GM19328 (cell line): Measurements from ENCODE around the gene SPRY4.
"Not testable (repeated sequence)": the region's sequence is repeated elsewhere in the genome, so short reads cannot be mapped to it uniquely, and the experiment has no call there.

Experiments
- ATAC-seq: cut with Tn5 transposase; IDR thresholded peaks from one replicate; pipeline ENCODE4 v1.9.1; 2021; ENCODE audit warnings: mild to moderate bottlenecking, moderate library complexity; ENCODE audit not compliant: unreplicated experiment

SPRY4 gene, protein sequence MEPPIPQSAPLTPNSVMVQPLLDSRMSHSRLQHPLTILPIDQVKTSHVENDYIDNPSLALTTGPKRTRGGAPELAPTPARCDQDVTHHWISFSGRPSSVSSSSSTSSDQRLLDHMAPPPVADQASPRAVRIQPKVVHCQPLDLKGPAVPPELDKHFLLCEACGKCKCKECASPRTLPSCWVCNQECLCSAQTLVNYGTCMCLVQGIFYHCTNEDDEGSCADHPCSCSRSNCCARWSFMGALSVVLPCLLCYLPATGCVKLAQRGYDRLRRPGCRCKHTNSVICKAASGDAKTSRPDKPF

DNA sequence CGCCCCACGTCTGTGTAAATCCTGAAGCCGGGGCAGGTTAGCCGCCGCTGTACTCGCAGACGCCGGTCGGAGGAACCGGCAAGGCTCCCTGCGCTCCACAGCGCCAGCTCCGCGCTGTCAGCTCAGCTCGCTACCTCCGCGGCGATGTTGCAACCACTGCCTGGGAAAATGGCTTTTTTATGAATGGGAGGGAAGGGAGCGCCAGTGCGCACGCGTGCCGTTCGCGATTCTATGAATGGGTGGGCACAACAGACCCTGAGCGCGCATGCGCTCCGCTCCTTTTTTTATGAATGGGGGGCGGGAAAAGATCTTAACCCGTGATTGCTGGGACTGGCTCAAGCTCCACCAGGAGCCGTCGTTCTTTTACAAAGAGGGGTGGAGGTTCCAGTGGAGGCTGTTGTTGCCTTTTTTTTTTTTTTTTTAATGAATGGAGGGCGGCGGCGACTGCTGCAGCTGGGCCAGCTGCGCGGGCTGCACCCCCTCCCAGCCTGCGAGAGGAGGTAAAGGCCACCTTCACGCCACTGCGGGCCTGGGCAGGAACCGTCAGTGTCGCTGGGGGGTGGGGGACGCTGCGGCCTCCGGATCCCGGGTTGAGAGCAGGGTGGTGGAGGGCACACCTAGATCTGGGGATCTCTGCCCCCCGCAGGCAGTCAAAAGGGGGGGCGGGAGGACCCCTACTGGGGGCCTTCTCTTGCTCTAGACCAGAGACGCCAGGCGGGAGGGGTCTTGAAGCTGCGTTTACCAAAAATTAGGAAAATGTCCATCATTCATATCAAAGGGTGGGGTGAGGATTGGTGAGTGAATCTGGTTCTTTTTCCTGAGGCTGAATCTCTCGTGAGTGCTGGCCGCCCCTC lies at the start of gene SPRY4:
Gene SPRY4 (minus strand): TSS at position 151 of the 854 bp plus-strand sequence. CDS start 9,913 bp downstream, outside the sequence.
- peak; percentile 73 for ATAC-seq

DNA sequence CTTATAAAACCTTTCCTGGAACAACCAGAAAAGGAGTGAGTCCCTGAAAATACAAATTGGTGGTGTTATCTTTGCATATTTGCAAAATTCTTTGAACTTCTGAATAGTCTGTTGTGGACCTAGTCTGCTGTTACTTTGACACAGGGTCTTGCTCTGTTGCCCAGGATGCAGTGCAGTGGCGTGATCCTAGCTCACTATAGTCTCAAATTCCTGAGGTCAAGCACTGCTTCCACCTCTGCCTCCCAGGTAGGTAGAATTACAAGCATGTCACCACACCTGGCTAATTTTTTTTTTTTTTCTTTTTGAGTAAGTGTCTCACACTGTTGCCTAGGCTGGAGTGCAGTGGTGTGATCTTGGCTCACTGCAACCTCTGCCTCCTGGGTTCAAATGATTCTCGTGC lies 43.7 kb upstream of the SPRY4 start:
- no peak for ATAC-seq

DNA sequence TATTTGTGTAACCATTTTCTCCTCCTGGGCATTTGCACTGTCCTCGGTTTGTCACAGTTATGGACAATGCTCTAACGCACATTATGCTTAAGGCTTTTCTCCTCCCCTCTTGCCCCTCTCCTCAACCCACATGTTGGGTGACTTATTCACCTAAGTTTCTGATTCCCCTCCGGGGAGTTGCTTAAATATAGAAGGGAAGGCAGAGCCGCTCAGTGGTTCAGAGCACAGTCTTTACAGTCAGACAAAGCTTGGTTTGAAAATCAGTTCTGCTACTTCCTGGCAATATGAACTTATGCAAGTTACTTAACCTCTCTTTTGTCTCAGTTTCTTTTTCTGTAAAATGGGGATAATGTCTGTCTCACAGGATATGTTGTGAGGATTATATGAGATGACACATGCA lies 41.2 kb upstream of the SPRY4 start:
- no peak for ATAC-seq

DNA sequence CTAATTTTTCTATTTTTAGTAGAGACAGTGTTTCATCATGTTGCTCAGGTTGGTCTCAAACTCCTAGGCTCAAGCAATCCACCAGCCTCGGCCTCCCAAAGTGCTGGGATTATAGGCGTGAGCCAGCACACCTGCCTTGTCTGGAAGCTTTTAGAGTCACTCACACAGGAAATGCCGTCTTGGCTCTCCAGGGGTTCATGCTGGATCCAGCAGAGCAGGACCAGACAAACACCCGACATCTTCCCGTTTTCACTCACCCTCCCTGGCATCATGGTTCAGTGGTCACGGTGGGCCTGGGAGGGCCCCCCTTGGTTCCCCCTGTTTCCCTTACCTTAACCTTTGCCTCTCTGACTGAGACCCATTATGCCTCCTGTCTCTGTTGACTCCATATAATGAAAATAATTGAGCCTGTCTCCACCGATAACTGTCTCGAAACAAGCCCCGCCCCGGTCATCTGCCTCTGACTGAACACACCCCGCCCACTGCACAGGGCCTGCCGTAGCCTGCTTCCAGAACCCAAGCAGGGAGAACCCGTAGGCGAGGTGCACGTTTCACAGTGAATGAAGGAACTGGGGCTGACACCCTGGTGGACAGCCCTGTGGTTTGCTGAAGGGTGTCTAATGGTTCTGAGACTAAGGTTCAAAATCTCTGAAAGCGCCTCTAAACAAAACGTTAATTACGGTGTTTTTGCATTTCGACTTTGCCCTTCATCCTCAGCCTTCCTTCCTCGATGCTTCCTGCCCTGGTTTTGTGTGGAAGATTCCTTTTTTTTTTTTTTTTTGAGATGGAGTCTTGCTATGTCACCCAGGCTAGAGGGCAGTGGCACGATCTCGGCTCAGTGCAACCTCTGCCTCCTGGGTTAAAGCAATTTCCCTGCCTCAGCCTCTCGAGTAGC lies 39.7 kb upstream of the SPRY4 start:
- ATAC-seq: no peak

DNA sequence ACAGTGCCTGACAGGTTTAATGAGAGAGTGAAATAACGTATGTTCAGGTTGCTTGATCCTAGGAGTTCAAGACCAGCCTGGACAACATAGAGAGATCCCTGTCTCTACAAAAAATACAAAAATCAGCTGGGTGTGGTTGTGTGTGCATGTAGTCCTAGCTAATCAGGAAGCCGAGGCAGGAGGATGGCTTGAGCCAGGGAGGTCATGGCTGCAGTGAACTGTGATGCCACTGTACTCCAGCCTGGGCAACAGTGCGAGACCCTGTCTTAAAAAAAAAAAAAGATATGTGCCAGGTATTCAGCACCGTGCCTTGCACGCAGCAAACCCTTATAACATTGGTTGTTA lies 38.8 kb upstream of the SPRY4 start:
- no peak for ATAC-seq

DNA sequence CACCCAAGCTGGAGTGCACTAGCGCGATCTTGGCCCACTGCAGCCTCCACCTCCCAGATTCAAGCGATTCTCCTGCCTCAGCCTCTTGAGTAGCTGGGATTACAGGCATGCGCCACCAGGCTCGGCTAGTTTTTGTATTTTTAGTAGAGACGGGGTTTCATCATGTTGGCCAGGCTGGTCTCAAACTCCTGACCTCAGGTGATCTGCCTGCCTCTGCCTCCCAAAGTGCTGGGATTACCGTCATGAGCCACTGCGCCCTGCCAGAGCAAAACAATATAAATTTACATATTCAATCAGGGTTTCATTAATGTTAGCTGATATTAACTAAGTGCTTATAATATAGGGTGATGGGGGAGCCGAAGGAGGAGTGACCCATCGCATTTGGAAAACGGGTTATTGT lies 37.4 kb upstream of the SPRY4 start:
- not testable (repeated sequence) for ATAC-seq

DNA sequence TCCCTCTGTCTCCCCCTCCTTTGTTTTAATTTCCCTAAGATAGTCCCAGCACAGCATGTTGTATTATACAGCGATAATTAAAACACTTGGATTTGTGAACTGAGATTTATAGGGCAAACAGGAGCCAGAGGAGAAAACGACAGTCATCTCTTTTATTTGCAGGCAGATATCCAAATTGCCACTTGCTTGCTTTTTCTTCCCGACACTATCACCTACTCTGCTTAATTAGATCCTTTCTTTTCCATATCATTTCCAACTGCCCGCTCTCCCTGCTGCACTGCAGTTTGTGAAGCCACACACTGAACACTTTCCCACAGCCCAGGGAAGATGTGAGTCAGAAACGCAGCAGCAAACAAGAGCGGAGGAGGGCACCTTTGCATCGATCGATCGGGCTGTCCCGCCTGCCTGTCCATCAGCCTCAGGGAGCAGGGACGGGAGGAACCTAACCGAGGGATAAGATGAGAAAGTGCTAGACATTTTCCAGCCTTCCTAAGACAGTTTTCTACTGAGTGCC lies 35.8 kb upstream of the SPRY4 start:
- ATAC-seq: no peak

DNA sequence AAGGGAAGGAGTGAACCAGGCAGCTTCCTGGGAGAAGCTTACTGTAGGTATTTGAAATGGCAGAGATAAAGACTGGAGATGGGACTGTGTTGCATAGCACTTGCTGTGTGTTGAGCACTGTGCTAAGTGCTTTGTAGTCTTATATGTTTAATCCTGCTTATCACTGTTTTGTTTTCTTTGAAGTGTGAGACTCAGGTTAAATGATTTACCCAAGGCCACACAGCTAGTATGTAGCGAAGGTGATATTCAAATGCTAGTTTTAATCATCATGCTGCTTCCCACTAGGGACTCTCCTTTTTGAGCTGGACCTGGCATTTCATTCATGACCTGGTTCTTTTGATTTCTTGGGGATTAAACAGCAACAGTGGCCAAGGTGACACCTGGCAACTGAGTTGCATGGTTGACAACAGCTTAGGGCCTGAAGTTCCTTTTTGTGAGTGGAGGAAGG lies 35.3 kb upstream of the SPRY4 start:
- ATAC-seq: no peak

DNA sequence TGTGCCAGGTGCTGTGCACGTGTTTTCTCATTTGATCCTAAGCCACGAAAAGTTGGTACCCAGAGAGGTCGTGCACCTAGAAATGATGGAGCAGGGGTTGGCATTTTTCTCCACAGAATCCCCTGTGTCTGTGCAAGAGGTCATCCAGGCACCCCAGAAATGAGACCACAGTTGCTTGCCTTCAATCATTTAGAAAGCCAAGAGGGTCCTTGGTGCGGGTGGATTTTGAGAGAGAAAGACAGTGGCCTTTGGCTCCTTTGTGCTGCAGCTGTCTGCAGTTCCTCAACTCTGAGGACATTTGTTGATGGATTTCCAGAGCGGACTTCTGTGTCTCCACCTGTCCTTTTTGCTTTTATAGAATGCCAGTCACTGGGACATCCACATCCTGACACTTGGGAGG lies 33.8 kb upstream of the SPRY4 start:
- no peak for ATAC-seq

DNA sequence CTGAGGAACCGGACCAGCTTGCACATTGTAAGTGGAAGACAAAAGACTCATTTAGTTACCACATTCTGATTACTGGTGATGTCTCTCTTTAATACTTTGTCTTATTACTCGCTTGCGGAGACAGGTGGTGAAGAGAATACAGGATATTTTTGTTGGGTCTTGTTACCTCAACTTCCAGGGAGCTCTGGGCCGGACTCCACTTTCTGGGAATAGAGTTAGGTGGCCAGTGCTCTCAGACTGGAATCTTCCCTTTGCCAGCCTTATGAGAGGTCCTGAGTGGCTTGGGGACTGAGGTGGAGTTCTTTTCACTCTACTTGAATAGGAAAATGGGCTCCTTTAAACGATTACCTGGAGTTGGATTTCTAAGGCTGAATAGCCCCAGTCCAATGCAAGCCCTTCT lies 33.3 kb upstream of the SPRY4 start:
- ATAC-seq: no peak

DNA sequence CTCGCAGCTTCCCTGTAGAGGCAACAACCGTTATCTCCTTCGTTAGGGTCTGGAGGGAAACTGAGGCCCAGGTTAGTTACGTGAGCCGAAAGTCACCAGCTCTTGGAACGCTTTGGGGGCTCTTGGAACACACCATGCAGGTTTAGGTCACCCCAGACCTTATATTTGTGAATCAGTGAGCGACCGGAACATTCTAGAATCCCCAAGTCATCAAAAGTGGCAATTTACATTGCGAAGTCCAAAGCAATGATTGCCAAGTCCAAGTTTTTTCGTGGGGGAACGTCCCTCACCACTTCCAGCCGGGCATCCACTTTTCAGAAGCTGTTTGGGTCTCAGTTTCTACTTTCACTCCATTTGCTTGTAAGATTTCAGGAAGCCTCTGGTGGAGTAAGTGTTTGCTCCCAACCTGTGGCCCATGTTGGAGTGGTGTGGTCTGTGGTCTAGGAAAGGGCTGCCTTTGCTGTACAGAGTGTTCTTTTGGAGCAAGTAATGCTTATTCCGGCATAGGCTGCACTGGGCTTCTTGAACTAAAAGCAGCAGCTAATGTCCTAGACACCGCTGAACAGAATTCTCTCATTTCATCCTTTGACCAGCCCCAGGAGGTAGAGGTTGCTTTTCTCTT lies 32.8 kb upstream of the SPRY4 start:
- ATAC-seq: no peak

DNA sequence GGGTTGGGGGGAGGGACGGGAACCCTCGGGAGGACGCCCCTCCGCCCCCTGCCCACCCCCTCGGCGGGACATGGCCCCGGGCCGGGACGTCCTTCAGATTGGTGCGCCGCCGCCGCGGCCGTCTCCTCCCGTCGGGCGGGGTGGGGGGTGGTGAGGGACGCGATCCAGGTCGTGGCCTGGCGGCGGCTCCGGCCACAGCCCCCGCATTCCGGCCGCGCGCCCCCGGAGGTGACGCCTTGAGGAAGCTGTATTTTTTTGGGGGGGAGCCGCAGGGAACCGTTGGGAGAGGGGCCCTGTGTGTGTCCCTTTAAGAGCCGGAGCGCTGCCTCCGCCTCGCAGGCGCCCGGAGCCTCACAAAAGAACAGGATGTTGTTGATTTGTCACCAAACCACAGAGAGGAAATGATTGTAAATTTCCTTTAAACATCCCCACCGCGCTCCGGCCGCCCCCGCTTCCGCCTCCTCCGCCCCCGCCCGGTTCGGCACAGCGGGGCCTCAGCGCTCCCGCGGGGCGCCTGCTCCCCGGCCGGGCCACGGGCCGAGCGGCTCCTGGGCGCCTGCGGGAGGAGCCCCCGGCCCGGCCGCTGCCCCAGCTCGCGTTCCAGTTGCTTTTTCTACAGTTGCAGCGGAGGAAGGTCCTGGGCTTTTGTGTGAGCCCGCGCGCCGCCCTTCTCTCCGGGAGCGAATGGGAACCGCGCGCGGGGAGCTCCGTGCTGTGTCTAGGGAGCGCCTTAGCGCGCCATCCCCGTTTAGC lies 32.1 kb upstream of the SPRY4 start:
- peak; percentile 95 for ATAC-seq

DNA sequence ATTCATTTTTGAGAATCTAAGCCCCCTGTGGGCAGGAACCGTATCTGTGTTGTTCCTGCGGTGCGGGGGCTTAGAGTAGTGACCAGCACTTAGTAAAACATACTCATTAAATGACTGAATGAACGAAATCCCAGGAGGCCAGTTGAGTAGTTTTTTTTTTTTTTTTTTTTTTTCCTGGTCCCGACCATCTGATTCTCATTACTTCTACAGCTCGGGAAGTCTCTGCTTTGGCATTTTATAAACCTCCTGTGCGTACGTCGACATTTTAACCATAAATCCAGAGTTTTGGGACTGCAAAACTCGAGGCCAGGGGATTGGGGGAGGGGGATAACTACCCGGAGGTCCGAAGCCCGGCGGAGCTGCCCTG lies 31.5 kb upstream of the SPRY4 start:
- no peak for ATAC-seq

DNA sequence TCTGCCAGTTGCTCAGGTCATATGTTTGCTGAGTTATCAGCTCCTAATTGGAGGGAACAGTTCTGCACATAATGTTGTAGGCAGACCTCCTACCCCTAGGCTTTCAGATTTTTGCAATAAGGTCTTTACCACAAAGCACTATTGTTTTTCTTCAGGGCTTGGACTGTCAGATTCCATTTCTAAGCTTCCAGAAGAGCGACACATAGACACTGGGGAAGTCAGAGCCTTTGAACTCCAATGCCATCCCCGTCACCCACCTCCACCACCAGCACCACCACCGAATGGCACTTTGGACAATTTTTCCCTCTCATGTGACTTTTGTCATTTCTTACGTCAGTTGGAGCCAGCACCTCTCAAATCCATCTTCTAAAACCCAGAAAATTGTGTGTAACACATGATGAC lies 28.3 kb upstream of the SPRY4 start:
- ATAC-seq: no peak

DNA sequence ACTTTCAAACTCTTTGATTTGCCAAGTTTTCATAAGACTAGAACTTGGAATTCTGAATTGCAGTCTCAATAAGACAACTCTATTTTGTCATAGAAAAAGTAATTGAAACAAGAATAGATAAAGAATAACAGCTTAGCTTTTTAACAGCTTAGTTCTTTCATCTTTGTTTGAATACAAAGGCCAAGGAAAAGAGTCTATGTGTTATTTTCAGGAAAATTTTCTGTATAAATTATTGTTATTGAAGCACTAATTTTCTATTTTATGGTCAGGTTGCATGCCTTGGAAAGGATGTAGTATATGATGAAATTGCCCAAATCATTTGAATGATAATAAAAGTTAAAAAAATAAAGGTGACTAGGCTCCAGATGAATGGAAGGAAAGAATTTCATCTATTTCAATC lies 25.2 kb upstream of the SPRY4 start:
- no peak for ATAC-seq

DNA sequence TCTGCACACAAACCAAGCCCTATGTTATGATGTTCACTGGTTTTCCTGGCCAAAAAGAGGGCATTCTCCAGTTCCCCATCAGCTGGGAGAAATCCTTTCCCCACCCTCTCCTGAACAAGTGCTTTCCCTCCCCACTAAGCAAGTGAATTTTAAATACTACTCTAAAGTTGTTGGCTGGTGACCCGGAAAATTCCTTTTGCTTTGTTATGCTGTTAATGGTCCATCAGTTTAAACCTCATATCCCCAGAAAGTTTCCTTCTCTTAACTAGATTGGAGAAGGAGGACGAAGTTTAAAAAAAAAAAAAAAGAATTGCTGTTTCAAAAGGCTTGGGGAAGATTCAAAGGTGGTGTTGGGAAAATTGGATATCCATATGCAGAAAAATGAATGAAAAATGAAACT lies 21.9 kb upstream of the SPRY4 start:
- ATAC-seq: no peak

DNA sequence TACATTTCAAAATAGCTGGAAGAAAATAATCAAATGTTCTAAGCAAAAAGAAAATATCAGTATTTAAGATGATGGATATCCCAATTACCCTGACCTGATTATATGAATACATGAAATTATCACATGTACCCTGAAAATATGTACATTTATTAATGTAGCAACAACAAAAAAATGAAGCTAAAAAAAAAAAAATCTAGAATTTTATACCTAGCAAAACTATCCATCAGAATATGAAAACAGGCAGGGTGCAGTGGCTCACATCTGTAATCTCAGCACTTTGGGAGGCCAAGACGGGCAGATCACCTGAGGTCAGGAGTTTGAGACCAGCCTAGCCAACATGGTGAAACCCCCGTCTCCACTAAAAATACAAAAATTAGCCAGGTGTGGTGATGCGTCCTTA lies 20.1 kb upstream of the SPRY4 start:
- ATAC-seq: not testable (repeated sequence)

DNA sequence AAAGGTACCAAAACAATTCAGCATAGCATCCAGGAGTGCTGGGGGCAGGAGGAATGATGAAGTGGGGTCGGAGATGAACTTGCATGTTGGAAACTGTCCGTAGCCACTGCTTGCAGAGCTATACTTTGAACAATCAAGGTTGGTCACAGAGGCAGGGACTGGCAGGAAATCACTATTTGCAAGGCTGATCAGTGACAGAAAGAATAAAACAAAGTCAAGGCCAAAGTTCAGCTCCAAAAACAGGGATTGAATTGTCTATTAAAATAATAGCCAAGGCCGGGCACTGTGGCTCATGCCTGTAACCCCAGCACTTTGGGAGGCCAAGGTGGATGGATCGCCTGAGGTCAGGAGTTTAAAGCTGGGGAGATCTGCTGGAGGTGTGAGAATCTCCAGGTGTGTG lies 18.7 kb upstream of the SPRY4 start:
- no peak for ATAC-seq

DNA sequence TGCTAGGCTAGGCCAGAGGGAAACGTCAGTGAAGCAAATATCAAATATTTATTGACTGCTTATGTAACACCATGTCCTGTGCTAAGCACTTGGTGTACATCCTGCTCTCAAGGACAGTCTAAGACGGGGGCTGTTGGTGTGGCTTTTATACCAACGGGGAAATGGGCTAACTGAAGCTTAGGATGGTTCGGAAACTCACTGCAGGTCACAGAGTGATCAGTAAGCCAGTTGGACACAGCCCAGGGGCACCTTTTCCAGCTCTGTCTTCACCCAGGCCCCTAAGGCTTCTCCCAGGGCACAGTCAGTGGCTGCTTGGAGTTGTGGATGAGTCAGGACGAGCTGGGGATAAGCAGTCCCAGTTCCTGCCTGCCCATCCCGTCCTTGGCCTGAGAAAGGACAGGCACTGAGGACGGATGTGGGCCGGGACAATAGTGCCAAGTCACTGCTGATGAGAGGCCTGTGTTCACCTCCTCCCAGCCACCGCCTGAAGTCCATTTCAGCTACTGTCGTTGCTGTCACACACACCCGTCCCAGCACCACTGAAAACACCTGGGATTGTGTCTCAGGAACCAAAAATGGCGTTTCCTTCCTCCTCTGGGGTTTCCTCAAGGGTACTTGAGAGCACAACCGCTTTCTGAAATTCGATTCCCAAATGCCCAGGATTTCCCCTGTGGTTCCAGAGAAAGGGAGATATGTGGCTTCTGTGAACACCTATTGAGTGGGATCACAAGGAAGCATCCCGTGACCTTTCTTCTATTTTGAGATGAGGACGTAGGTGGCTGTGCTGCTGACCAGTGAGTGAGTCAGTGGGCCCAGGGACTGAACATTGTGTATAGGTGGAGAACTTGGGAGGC lies 17.5 kb upstream of the SPRY4 start:
- ATAC-seq: no peak
